T-helper 17 cell (primary cell): ENCODE measurements around the gene PLIN5. TPM values are rescaled to one million over a fixed set of nuclear protein-coding genes. Genes with fewer than 3 reads are reported as not detected.
A peak's percentile ranks its signal among the peaks of the same experiment; 100 is the strongest.

ENCODE experiments used
- ATAC-seq: fragments of 150-1000 bp; cut with Tn5 transposase; 2 replicates; pipeline ENCODE4 v1.10.0; 2021; ENCODE audit warnings: mild to moderate bottlenecking, moderate library complexity
- DNase-seq, 3 donors: peaks; one replicate each; pipeline versions ENCODE4 v3.0.0 to v3.0.0-alpha.2; 2020 to 2021
- H3K9me3 ChIP-seq: one replicate; pipeline ENCODE4 v1.7.0; 2013; ENCODE audit warnings: low read length, mild to moderate bottlenecking; ENCODE audit not compliant: control insufficient read depth, poor library complexity, severe bottlenecking
- H3K27ac Mint-ChIP-seq: one replicate; pipeline ENCODE4 v1.8.0; 2022; ENCODE audit warnings: mild to moderate bottlenecking, moderate library complexity, mixed read lengths
- H3K27me3 Mint-ChIP-seq: one replicate; pipeline ENCODE4 v1.8.0; 2022; ENCODE audit warnings: mixed read lengths
- H3K36me3 Mint-ChIP-seq: one replicate; pipeline ENCODE4 v1.8.0; 2022; ENCODE audit warnings: low read depth, mixed read lengths
- H3K4me1 Mint-ChIP-seq: one replicate; pipeline ENCODE4 v1.8.0; 2022; ENCODE audit warnings: mild to moderate bottlenecking, mixed read lengths
- H3K4me3 Mint-ChIP-seq: one replicate; pipeline ENCODE4 v1.8.0; 2022; ENCODE audit warnings: mild to moderate bottlenecking, moderate library complexity, mixed read lengths
- total RNA-seq, 4 donors: library from RNA in 2 of 4; stranded (reverse) in 2 of 4; gene quantifications; one replicate each; pipeline ENCODE4 v1.2.3 and lab custom pipeline; 2022 to 2026

The PLIN5 gene
- total RNA-seq, 2 donors from 2014 or later = not detected

- no peaks in the 10 kb centered on the region for H3K9me3 ChIP-seq
- Mint-ChIP-seq H3K4me3 (no peak overlapping the region), H3K27ac (peak overlapping the region; percentile 8), H3K4me1 (peaks cover 19% of the 10 kb centered on the region), H3K36me3 (peaks cover 2% of the 10 kb centered on the region), H3K27me3 (no peaks in the 10 kb centered on the region)
- DNase-seq (no peak), ATAC-seq (no peak)
Observed at GRCh38 chr19:4477034-4477801, 57.8 kb downstream of the PLIN5 start.

- peak overlapping the region; percentile 86 for H3K4me3 Mint-ChIP-seq
- H3K36me3 Mint-ChIP-seq = peaks cover 2% of the 10 kb centered on the region
- H3K9me3 ChIP-seq = no peaks in the 10 kb centered on the region
- DNase-seq (no peak), ATAC-seq (no peak)
- peak overlapping the region; percentile 54 for H3K27ac Mint-ChIP-seq
- peaks cover 25% of the 10 kb centered on the region for H3K4me1 Mint-ChIP-seq
- H3K27me3 Mint-ChIP-seq = no peaks in the 10 kb centered on the region
Observed at GRCh38 chr19:4474514-4475022, 60.5 kb downstream of the PLIN5 start.

- Mint-ChIP-seq H3K4me1 (peaks cover 26% of the 10 kb centered on the region), H3K4me3 (peak overlapping the region; percentile 86), H3K27me3 (no peaks in the 10 kb centered on the region), H3K36me3 (peaks cover 2% of the 10 kb centered on the region), H3K27ac (peak overlapping the region; percentile 54)
- no peak for ATAC-seq
- DNase-seq = no peak
- no peaks in the 10 kb centered on the region for H3K9me3 ChIP-seq
Observed at GRCh38 chr19:4473763-4474513, 61.1 kb downstream of the PLIN5 start.

GRCh38 chr19:4473011-4473762 is 61.8 kb downstream of the PLIN5 start:
- Mint-ChIP-seq H3K27me3 (no peaks in the 10 kb centered on the region), H3K4me1 (peaks cover 26% of the 10 kb centered on the region), H3K4me3 (peak overlapping the region; percentile 86), H3K27ac (no peak overlapping the region), H3K36me3 (peaks cover 2% of the 10 kb centered on the region)
- no peak for ATAC-seq
- no peak for DNase-seq
- H3K9me3 ChIP-seq = no peaks in the 10 kb centered on the region

Other genes starting within 250 kb of the PLIN5 start
- gene TMIGD2, start 232.8 kb downstream of the PLIN5 start, total RNA-seq = 1 to 10 TPM; 5.2 to 7.9 TPM
- gene FSD1, start 230.6 kb downstream of the PLIN5 start, total RNA-seq = 1 to 10 TPM; 1.5 to 2.9 TPM
- 1 to 10 TPM; 1.9 to 3.3 TPM for gene STAP2, start 196.4 kb downstream of the PLIN5 start, total RNA-seq
- gene MPND, start 191.7 kb downstream of the PLIN5 start, total RNA-seq = 10 to 100 TPM; 13.0 to 15.1 TPM
- 10 to 100 TPM; 51.1 to 56.6 TPM for gene SH3GL1, start 134.7 kb downstream of the PLIN5 start, total RNA-seq
- gene CHAF1A, start 132.6 kb downstream of the PLIN5 start, total RNA-seq = 10 to 100 TPM; 25.5 to 33.4 TPM
- gene UBXN6, start 77.4 kb downstream of the PLIN5 start, total RNA-seq = 10 to 100 TPM; 49.5 to 68.7 TPM
- 10 to 100 TPM; 22.0 to 26.5 TPM for gene HDGFL2, start 62.9 kb downstream of the PLIN5 start, total RNA-seq
- not detected for gene PLIN4, start 16.7 kb downstream of the PLIN5 start, total RNA-seq
- gene LRG1, start 4.8 kb upstream of the PLIN5 start, total RNA-seq = under 1 TPM; 0.17 to 0.31 TPM
- gene SEMA6B, start 24.5 kb upstream of the PLIN5 start, total RNA-seq = under 1 TPM; 0.20 to 0.52 TPM
- 10 to 100 TPM; 14.9 to 18.3 TPM for gene TNFAIP8L1, start 104.3 kb upstream of the PLIN5 start, total RNA-seq
- gene MYDGF, start 135.1 kb upstream of the PLIN5 start, total RNA-seq = 10 to 100 TPM; 33.9 to 37.9 TPM
- gene DPP9, start 188.6 kb upstream of the PLIN5 start, total RNA-seq = 10 to 100 TPM; 84.1 to 91.8 TPM